ENCODE results near the gene GSS.

GRCh38 chr20:34968042-34968775, 12.6 kb upstream of the GSS start:
- TF ChIP-seq CTCF (IDR thresholded peaks at IDR 0.05) (no peak), POLR2A (IDR thresholded peaks at IDR 0.05) (no peak), POLR2AphosphoS5 (IDR thresholded peaks at IDR 0.05) (no peak)
